Neural cell (in vitro differentiated cells): ENCODE data around the gene COG7. TPM values are rescaled to one million over a fixed set of nuclear protein-coding genes. Genes with fewer than 3 reads are reported as not detected.

Source experiments
- H2AFZ ChIP-seq: fragments of 200-600, 300-800 bp; sonication (generic), shearing (Covaris generic); 2 replicates; pipeline ENCODE4 v1.6.0; 2014; ENCODE audit warnings: low read depth, mild to moderate bottlenecking, antibody characterized with exemption, low read length, moderate library complexity
- H3F3A ChIP-seq: fragments of 200-600 bp; shearing (Covaris generic); 2 replicates; pipeline ENCODE4 v1.6.1; 2016; ENCODE audit warnings: mild to moderate bottlenecking, moderate library complexity, mixed read lengths, antibody characterized with exemption, low read length; ENCODE audit not compliant: insufficient read depth, poor library complexity, severe bottlenecking
- H3K27ac ChIP-seq: fragments of 200-600, 300-800 bp; sonication (generic), shearing (Covaris generic); 2 replicates; pipeline ENCODE4 v1.5.1; 2014; ENCODE audit warnings: mild to moderate bottlenecking, low read length, moderate library complexity
- H3K27me3 ChIP-seq: fragments of 300-800, 200-600 bp; sonication (generic), shearing (Covaris generic); 2 replicates; pipeline ENCODE4 v1.6.0; 2014; ENCODE audit warnings: mild to moderate bottlenecking, low read depth, low read length, moderate library complexity; ENCODE audit not compliant: insufficient read depth
- H3K36me3 ChIP-seq: fragments of 300-800, 200-600 bp; sonication (generic), shearing (Covaris generic); 2 replicates; pipeline ENCODE4 v1.5.1; 2014; ENCODE audit warnings: mild to moderate bottlenecking, antibody characterized with exemption, low read length, moderate library complexity; ENCODE audit not compliant: insufficient read depth
- H3K4me2 ChIP-seq: fragments of 300-800, 200-600 bp; sonication (generic), shearing (Covaris generic); 2 replicates; pipeline ENCODE4 v1.6.0; 2014; ENCODE audit warnings: mild to moderate bottlenecking, low read length
- H3K4me3 ChIP-seq: fragments of 300-800, 200-600 bp; sonication (generic), shearing (Covaris generic); 2 replicates; pipeline ENCODE4 v1.5.1; 2014; ENCODE audit warnings: mild to moderate bottlenecking, low read length, moderate library complexity
- H3K79me2 ChIP-seq: fragments of 200-600 bp; shearing (Covaris generic); replicated peaks from 2 replicates; pipeline ENCODE4 v1.6.0; 2014; ENCODE audit warnings: mild to moderate bottlenecking, low read length, moderate library complexity; ENCODE audit not compliant: insufficient read depth
- H3K9ac ChIP-seq: fragments of 300-800, 200-600 bp; sonication (generic), shearing (Covaris generic); 2 replicates; pipeline ENCODE4 v1.6.1; 2016; ENCODE audit warnings: mild to moderate bottlenecking, low read length, mixed read lengths
- H3K9me2 ChIP-seq: fragments of 200-600 bp; shearing (Covaris generic); 2 replicates; pipeline ENCODE4 v1.6.1; 2016; ENCODE audit warnings: mild to moderate bottlenecking, low read length, mixed read lengths; ENCODE audit not compliant: insufficient read depth
- H3K9me3 ChIP-seq: fragments of 200-600, 300-800 bp; sonication (generic), shearing (Covaris generic); 2 replicates; pipeline ENCODE4 v1.6.1; 2016; ENCODE audit warnings: mild to moderate bottlenecking, mixed run types, low read length, moderate library complexity, mixed read lengths
- H4K20me1 ChIP-seq: fragments of 200-600 bp; shearing (Covaris generic); 2 replicates; pipeline ENCODE4 v1.6.1; 2016; ENCODE audit warnings: mild to moderate bottlenecking, mixed run types; ENCODE audit not compliant: insufficient read depth
- CTCF ChIP-seq: fragments of 450-650 bp; IDR thresholded peaks from 2 replicates; pipeline ENCODE4 v1.5.1; 2014; ENCODE audit warnings: antibody characterized with exemption, mild to moderate bottlenecking, moderate library complexity; ENCODE audit not compliant: poor library complexity, severe bottlenecking
- EP300 ChIP-seq: fragments of 450-650 bp; conservative IDR thresholded peaks from 2 replicates; pipeline ENCODE4 v1.6.1; 2014; ENCODE audit warnings: antibody characterized with exemption, mild to moderate bottlenecking, moderate library complexity; ENCODE audit not compliant: poor library complexity, severe bottlenecking
- EZH2 ChIP-seq: fragments of 200-600, 300-800 bp; shearing (Covaris generic), sonication (generic); IDR thresholded peaks from 2 replicates; pipeline ENCODE4 v1.6.1; 2014; ENCODE audit warnings: antibody characterized with exemption, low read length, borderline replicate concordance, mild to moderate bottlenecking; ENCODE audit not compliant: insufficient read depth, poor library complexity, severe bottlenecking
- MXI1 ChIP-seq: fragments of 450-650 bp; conservative IDR thresholded peaks from 2 replicates; pipeline ENCODE4 v1.6.1; 2014; ENCODE audit warnings: antibody characterized with exemption, mild to moderate bottlenecking; ENCODE audit not compliant: poor library complexity, severe bottlenecking
- POLR2AphosphoS5 ChIP-seq: IDR thresholded peaks from 2 replicates; pipeline ENCODE4 v1.6.1; 2012
- RAD21 ChIP-seq: fragments of 450-650 bp; conservative IDR thresholded peaks from 2 replicates; pipeline ENCODE4 v1.6.1; 2014; ENCODE audit warnings: antibody characterized with exemption, mild to moderate bottlenecking, moderate library complexity
- REST ChIP-seq: IDR thresholded peaks from 2 replicates; pipeline ENCODE4 v1.6.1; 2012; ENCODE audit warnings: borderline replicate concordance
- SMC3 ChIP-seq: fragments of 450-650 bp; conservative IDR thresholded peaks from 2 replicates; pipeline ENCODE4 v1.6.1; 2014; ENCODE audit warnings: antibody characterized with exemption, mild to moderate bottlenecking, moderate library complexity; ENCODE audit not compliant: poor library complexity
- TAF1 ChIP-seq: IDR thresholded peaks from 2 replicates; pipeline ENCODE4 v1.6.1; 2012; ENCODE audit warnings: low read depth
- polyA plus RNA-seq: library from polyadenylated mRNA; depleted of rRNA; stranded (reverse); fragments of >200 nt; gene quantifications from 2 replicates; pipeline ENCODE4 v1.2.3, GENCODE V29; 2014

The COG7 gene
- polyA plus RNA-seq, 1 donor from 2014 or later: 16.2 TPM

- Histone ChIP-seq H3K79me2 (no peaks in the 10 kb centered on the region), H3K9ac (no peak overlapping the region), H4K20me1 (no peaks in the 10 kb centered on the region), H3K4me3 (no peak overlapping the region), H3F3A (no peaks in the 10 kb centered on the region), H3K36me3 (no peaks in the 10 kb centered on the region), H3K9me2 (no peaks in the 10 kb centered on the region), H2AFZ (no peak overlapping the region), H3K27ac (no peak overlapping the region), H3K4me2 (no peak overlapping the region), H3K27me3 (no peaks in the 10 kb centered on the region), H3K9me3 (no peaks in the 10 kb centered on the region)
- no peak for TF ChIP-seq CTCF
- TF ChIP-seq EZH2: no peak
- no peak for TF ChIP-seq SMC3
- no peak for TF ChIP-seq MXI1
- no peak for TF ChIP-seq TAF1
- no peak for TF ChIP-seq RAD21
- no peak for TF ChIP-seq POLR2AphosphoS5
- TF ChIP-seq REST: no peak
- no peak for TF ChIP-seq EP300
These were observed 63.8 kb downstream of the COG7 start for GRCh38 chr16:23389201-23389600.

GRCh38 chr16:23388786-23389185, 64.2 kb downstream of the COG7 start:
- Histone ChIP-seq H3F3A (no peaks in the 10 kb centered on the region), H3K79me2 (no peaks in the 10 kb centered on the region), H3K9me2 (no peaks in the 10 kb centered on the region), H3K9ac (no peak overlapping the region), H2AFZ (no peak overlapping the region), H3K4me3 (no peak overlapping the region), H3K9me3 (no peaks in the 10 kb centered on the region), H4K20me1 (no peaks in the 10 kb centered on the region), H3K27ac (no peak overlapping the region), H3K36me3 (no peaks in the 10 kb centered on the region), H3K4me2 (no peak overlapping the region), H3K27me3 (no peaks in the 10 kb centered on the region)
- no peak for TF ChIP-seq SMC3
- no peak for TF ChIP-seq POLR2AphosphoS5
- TF ChIP-seq EZH2: no peak
- no peak for TF ChIP-seq REST
- no peak for TF ChIP-seq MXI1
- TF ChIP-seq EP300: no peak
